Right lobe of liver (tissue), 6 donors: Measurements from ENCODE around the gene KCNAB1. TPM values are rescaled to one million over a fixed set of nuclear protein-coding genes. Genes with fewer than 3 reads are reported as not detected.

Experiments used
- ATAC-seq, 4 donors: fragments of 200-7000 bp; cut with Tn5 transposase; one replicate each; pipeline ENCODE4 v1.9.1; 2020; ENCODE audit warnings: mild to moderate bottlenecking in 4 of 4, moderate library complexity in 4 of 4
- DNase-seq, 3 donors: peaks; one replicate each; pipeline ENCODE4 v3.0.0-alpha.2; 2020
- H3K27ac ChIP-seq, 3 donors: fragments of 200-600 bp; one replicate each; pipeline ENCODE4 v1.8.0; 2022
- H3K27me3 ChIP-seq, 2 donors: fragments of 200-600 bp; one replicate each; pipeline ENCODE4 v1.8.0; 2022
- H3K36me3 ChIP-seq, 4 donors: fragments of 200-600 bp; sonication (generic) in 1 of 4; one replicate each; pipeline versions ENCODE4 v1.5.1 to v1.8.0; 2017 to 2022; ENCODE audit warnings: control low read depth in 1 of 4
- H3K4me1 ChIP-seq, 4 donors: fragments of 200-600 bp; sonication (generic) in 1 of 4; one replicate each; pipeline versions ENCODE4 v1.5.1 to v1.8.0; 2017 to 2022; ENCODE audit warnings: control low read depth in 1 of 4
- H3K4me3 ChIP-seq, 3 donors: fragments of 200-600 bp; one replicate each; pipeline ENCODE4 v1.8.0; 2022
- H3K9me3 ChIP-seq, 4 donors: fragments of 200-600 bp; sonication (generic) in 1 of 4; one replicate each; pipeline versions ENCODE4 v1.5.1 to v1.8.0; 2017 to 2022; ENCODE audit warnings: control low read depth in 1 of 4
- CTCF ChIP-seq, 4 donors: fragments of 200-600 bp in 3 of 4; fragments of 450-650 bp in 1 of 4; IDR thresholded peaks; one replicate each; pipeline versions ENCODE4 v1.5.1 to v1.8.0; 2016 to 2022; ENCODE audit warnings: antibody characterized with exemption in 4 of 4, mild to moderate bottlenecking in 2 of 4
- POLR2A ChIP-seq: fragments of 450-650 bp; IDR thresholded peaks from one replicate; pipeline ENCODE4 v1.6.1; 2017; ENCODE audit warnings: antibody characterized with exemption, mild to moderate bottlenecking
- WGBS: methylation state at CpG from one replicate; pipeline ENCODE4 v1.1.6; 2018; ENCODE audit warnings: low coverage, low lambda C conversion rate; ENCODE audit not compliant: insufficient coverage; ENCODE audit errors: missing lambda C conversion rate; 5-methylcytosine and 5-hydroxymethylcytosine counted together
- intact Hi-C, 2 donors: fragments of 100-400 bp; cut with DNase I; formaldehyde crosslinking; loops; one replicate each; pipeline versions ENCODE4 v1.11.2 to v1.14.1; 2022
- total RNA-seq, 6 experiments: library from RNA; depleted of rRNA in 2 of 6; stranded (reverse); fragments of >200 nt in 2 of 6; fragmentation: NEBNext Ultra II Directional in 3 of 6; extraction: Animal tissue kit (Norgen Biotek cat#: 25700) in 3 of 6; gene quantifications; one replicate each; pipeline versions ENCODE4 v1.1.0 to v1.2.4, GENCODE V29; 2016 to 2023
- donor health status: DM: no; HTN: yes; CAD: no.
- donor health status: DM: no; HTN: no; CAD: no.
- donor health status: DM: no; HTN: no; CAD: no.
- donor health status: DM: no; HTN: yes; CAD: no.
- donor health status: DM: no; HTN: yes; CAD: no.

KCNAB1 gene
- total RNA-seq, 6 experiments from 2014 or later = 0.15 to 1.8 (median 0.64) TPM; not detected in 2

GRCh38 chr3:156535162-156535627 lies 414.8 kb downstream of the KCNAB1 start:
- H3K27me3 ChIP-seq = no peaks in the 10 kb centered on the region
- WGBS = 3% methylated on average over 3 of the region's 4 CpGs
- ATAC-seq = peak; percentile 85 to 98 (median 94)
- intact Hi-C loops = no loop called here
- peaks cover 0 to 8% (median 3%) of the 10 kb centered on the region in 4 donors for H3K4me1 ChIP-seq
- H3K9me3 ChIP-seq = no peaks in the 10 kb centered on the region
- peak overlapping the region in 2 of 3 donors; percentile 24 to 52 for H3K27ac ChIP-seq
- H3K36me3 ChIP-seq = peaks cover 0 to 8% (median 0%) of the 10 kb centered on the region in 4 donors
- no peak overlapping the region for H3K4me3 ChIP-seq
- TF ChIP-seq POLR2A = peak; percentile 32
- TF ChIP-seq CTCF (IDR thresholded peaks at IDR 0.05) = peak; percentile 27 to 40 (median 30)
- DNase-seq = peak in 2 of 3 donors; percentile 47 to 58

- Histone ChIP-seq H3K27ac (peak overlapping the region in 2 of 3 donors; percentile 24 to 39), H3K36me3 (peaks cover 0 to 8% (median 0%) of the 10 kb centered on the region in 4 donors), H3K9me3 (no peaks in the 10 kb centered on the region), H3K4me3 (no peak overlapping the region), H3K4me1 (peaks cover 0 to 8% (median 3%) of the 10 kb centered on the region in 4 donors), H3K27me3 (no peaks in the 10 kb centered on the region)
- DNase-seq (no peak), ATAC-seq (no peak)
- intact Hi-C loops = no loop called here
- WGBS = 100% methylated on average over 2 of the region's 2 CpGs
- TF ChIP-seq CTCF (IDR thresholded peaks at IDR 0.05) (no peak), POLR2A (no peak)
Measured at GRCh38 chr3:156535798-156536197, 415.4 kb downstream of the KCNAB1 start.

GRCh38 chr3:156536524-156537316 lies 416.3 kb downstream of the KCNAB1 start:
- Histone ChIP-seq H3K4me1 (peaks cover 0 to 8% (median 3%) of the 10 kb centered on the region in 4 donors), H3K36me3 (peaks cover 0 to 14% (median 0%) of the 10 kb centered on the region in 4 donors), H3K27me3 (no peaks in the 10 kb centered on the region), H3K4me3 (no peak overlapping the region), H3K27ac (no peak overlapping the region), H3K9me3 (no peaks in the 10 kb centered on the region)
- no peak for DNase-seq
- ATAC-seq = no peak
- TF ChIP-seq CTCF (IDR thresholded peaks at IDR 0.05) = no peak
- no peak for TF ChIP-seq POLR2A
- WGBS = 89% methylated on average over 6 of the region's 6 CpGs
- intact Hi-C loops = no loop called here

GRCh38 chr3:156539051-156539450 lies 418.7 kb downstream of the KCNAB1 start:
- Histone ChIP-seq H3K4me1 (peaks cover 0 to 8% (median 3%) of the 10 kb centered on the region in 4 donors), H3K9me3 (no peaks in the 10 kb centered on the region), H3K36me3 (peaks cover 0 to 35% (median 11%) of the 10 kb centered on the region in 4 donors), H3K27ac (no peak overlapping the region), H3K4me3 (no peak overlapping the region), H3K27me3 (no peaks in the 10 kb centered on the region)
- no peak for TF ChIP-seq POLR2A
- no peak for TF ChIP-seq CTCF (IDR thresholded peaks at IDR 0.05)
- intact Hi-C loops = no loop called here
- WGBS = 85% methylated on average over 2 of the region's 2 CpGs
- DNase-seq = no peak
- ATAC-seq = no peak
